PFSK-1 (cell line): ENCODE results near the gene OLIG1.

ENCODE experiments used
- FOXP2 ChIP-seq: optimal IDR thresholded peaks from 2 replicates; pipeline ENCODE3; 2011; ENCODE audit warnings: borderline replicate concordance, control low read depth, inconsistent platforms; ENCODE audit not compliant: insufficient read depth; ENCODE audit errors: extremely low read length, extremely low read depth
- POLR2AphosphoS5 ChIP-seq: IDR thresholded peaks from 2 replicates; pipeline ENCODE4 v1.6.1; 2012; ENCODE audit warnings: low read depth, mild to moderate bottlenecking, control low read depth, low read length, moderate library complexity
- SIN3A ChIP-seq: IDR thresholded peaks from 2 replicates; pipeline ENCODE4 v1.6.1; 2012; ENCODE audit warnings: mild to moderate bottlenecking, low read length, moderate library complexity, borderline replicate concordance; ENCODE audit not compliant: insufficient read depth
- TAF1 ChIP-seq: IDR thresholded peaks from 2 replicates; pipeline ENCODE4 v1.6.1; 2012; ENCODE audit warnings: low read length, control low read depth, borderline replicate concordance; ENCODE audit not compliant: insufficient read depth
- TF ChIP-seq, protein P1 (sequence below), 2 experiments: IDR thresholded peaks; 2 replicates each; pipeline versions ENCODE4 v1.6.1 to v1.8.0; 2011 to 2012; ENCODE audit warnings: low read depth in 2 of 2, low read length in 2 of 2, control low read depth in 1 of 2, inconsistent platforms in 1 of 2, mild to moderate bottlenecking in 1 of 2, moderate library complexity in 1 of 2; ENCODE audit not compliant: insufficient read depth in 1 of 2

The OLIG1 gene

DNA sequence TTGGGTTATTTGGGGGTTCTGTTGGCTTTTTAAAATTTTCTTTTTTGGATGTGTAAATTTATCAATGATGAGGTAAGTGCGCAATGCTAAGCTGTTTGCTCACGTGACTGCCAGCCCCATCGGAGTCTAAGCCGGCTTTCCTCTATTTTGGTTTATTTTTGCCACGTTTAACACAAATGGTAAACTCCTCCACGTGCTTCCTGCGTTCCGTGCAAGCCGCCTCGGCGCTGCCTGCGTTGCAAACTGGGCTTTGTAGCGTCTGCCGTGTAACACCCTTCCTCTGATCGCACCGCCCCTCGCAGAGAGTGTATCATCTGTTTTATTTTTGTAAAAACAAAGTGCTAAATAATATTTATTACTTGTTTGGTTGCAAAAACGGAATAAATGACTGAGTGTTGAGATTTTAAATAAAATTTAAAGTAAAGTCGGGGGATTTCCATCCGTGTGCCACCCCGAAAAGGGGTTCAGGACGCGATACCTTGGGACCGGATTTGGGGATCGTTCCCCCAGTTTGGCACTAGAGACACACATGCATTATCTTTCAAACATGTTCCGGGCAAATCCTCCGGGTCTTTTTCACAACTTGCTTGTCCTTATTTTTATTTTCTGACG lies 41.1 kb upstream of the OLIG1 start:
- TF ChIP-seq, protein P1, sequence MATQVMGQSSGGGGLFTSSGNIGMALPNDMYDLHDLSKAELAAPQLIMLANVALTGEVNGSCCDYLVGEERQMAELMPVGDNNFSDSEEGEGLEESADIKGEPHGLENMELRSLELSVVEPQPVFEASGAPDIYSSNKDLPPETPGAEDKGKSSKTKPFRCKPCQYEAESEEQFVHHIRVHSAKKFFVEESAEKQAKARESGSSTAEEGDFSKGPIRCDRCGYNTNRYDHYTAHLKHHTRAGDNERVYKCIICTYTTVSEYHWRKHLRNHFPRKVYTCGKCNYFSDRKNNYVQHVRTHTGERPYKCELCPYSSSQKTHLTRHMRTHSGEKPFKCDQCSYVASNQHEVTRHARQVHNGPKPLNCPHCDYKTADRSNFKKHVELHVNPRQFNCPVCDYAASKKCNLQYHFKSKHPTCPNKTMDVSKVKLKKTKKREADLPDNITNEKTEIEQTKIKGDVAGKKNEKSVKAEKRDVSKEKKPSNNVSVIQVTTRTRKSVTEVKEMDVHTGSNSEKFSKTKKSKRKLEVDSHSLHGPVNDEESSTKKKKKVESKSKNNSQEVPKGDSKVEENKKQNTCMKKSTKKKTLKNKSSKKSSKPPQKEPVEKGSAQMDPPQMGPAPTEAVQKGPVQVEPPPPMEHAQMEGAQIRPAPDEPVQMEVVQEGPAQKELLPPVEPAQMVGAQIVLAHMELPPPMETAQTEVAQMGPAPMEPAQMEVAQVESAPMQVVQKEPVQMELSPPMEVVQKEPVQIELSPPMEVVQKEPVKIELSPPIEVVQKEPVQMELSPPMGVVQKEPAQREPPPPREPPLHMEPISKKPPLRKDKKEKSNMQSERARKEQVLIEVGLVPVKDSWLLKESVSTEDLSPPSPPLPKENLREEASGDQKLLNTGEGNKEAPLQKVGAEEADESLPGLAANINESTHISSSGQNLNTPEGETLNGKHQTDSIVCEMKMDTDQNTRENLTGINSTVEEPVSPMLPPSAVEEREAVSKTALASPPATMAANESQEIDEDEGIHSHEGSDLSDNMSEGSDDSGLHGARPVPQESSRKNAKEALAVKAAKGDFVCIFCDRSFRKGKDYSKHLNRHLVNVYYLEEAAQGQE (IDR thresholded peaks at IDR 0.05; ENCODE audit: insufficient read depth in 1 of 2, low read depth in 2 of 2, low read length in 2 of 2): no peak
- no peak for TF ChIP-seq SIN3A
- TF ChIP-seq POLR2AphosphoS5: no peak
- no peak for TF ChIP-seq FOXP2
- no peak for TF ChIP-seq TAF1

DNA sequence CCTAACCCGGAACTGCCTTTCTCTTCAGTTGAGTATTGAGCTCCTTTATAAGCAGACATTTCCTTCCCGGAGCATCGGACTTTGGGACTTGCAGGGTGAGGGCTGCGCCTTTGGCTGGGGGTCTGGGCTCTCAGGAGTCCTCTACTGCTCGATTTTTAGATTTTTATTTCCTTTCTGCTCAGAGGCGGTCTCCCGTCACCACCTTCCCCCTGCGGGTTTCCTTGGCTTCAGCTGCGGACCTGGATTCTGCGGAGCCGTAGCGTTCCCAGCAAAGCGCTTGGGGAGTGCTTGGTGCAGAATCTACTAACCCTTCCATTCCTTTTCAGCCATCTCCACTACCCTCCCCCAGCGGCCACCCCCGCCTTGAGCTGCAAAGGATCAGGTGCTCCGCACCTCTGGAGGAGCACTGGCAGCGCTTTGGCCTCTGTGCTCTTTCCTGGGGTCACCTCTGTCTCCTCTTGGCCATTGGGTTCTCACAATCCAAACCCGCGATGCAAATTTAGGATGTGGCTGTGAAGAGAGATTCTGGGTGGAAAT lies 40.5 kb upstream of the OLIG1 start:
- TF ChIP-seq SIN3A (no peak), TAF1 (no peak), FOXP2 (no peak), POLR2AphosphoS5 (no peak)
- TF ChIP-seq, protein P1 (IDR thresholded peaks at IDR 0.05; ENCODE audit: insufficient read depth in 1 of 2, low read depth in 2 of 2, low read length in 2 of 2): no peak

DNA sequence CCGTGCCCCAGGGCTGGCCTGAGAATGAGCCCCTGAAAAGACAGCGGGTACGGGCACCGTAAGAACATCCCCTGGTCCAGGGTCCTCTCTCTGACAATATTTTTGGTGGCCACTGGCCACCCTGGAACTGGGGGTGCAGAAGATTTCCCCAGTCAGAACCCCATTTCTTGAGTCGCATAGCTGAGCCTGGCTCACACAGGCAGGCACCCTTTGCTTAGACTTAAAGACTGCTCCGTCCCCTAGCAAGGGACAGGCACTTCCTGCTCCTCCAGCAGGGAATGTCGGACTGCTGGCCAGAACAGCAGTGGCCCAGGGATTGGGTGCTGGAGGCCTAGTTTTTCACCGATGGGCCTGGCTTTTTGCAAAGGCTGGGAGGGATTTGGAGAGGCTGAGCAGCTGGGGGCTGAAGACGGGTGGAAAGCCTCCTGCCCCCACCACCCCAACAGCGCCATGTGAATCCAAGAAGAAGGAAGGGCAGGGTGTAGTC lies 39.9 kb upstream of the OLIG1 start:
- no peak for TF ChIP-seq POLR2AphosphoS5
- no peak for TF ChIP-seq TAF1
- TF ChIP-seq SIN3A: no peak
- TF ChIP-seq FOXP2: no peak
- TF ChIP-seq, protein P1 (IDR thresholded peaks at IDR 0.05; ENCODE audit: insufficient read depth in 1 of 2, low read depth in 2 of 2, low read length in 2 of 2): no peak

DNA sequence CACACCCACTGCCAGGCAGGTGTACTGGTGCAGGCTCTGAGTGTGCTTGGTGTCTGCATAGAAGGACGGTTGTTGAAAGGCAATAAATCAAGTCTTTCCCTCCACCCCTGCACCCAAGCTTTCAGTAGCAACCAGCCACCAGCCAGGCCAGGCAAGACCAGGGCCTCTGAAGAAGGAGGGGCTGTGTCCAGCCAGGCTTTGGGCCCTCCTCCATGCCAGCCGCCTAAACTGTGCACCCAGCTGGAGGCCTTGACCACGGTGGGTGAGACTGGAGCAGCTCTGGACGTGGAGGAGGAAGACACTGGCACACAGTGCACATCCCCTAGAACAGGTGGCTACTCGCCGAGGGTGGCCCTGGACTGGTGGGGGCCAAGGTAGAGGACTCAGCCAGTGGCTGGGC lies 39.3 kb upstream of the OLIG1 start:
- no peak for TF ChIP-seq POLR2AphosphoS5
- TF ChIP-seq SIN3A: no peak

DNA sequence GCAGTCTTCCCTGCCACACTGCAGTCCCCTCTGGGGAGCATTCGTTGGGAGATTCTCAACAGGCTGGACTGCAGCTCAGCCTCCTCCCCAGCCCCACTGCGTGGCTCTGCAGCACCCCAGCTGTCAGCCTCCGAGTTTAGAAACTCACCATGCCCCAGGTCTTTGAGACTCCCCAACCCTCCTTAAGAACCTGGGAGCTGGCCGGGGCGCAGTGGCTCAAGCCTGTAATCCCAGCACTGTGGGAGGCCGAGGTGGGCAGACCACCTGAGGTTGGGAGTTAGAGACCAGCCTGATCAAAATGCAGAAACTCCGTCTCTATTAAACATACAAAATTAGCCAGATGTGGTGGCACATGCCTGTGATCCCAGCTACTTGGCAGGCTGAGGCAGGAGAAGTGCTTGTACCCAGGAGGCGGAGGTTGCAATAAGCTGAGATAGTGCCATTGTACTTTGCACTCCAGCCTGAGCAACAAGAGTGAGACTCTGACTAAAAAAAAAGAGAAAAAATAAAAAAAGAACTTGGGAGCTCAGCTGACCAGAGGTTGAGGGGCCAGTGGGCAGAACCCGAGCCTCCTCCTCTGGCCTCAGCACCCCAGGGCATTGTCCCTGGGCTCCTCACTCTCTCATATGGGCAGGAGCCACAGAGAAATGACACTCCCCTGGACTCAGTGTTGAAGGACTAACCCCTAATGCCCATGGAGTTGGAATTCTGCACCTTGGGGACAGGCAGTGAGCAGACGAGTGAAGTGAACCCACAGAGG lies 38.6 kb upstream of the OLIG1 start:
- TF ChIP-seq POLR2AphosphoS5 (no peak), SIN3A (no peak), FOXP2 (no peak), TAF1 (no peak)
- TF ChIP-seq, protein P1 (IDR thresholded peaks at IDR 0.05; ENCODE audit: insufficient read depth in 1 of 2, low read depth in 2 of 2, low read length in 2 of 2): no peak
